SK-N-SH treated with all-trans-retinoic acid at 6 μM for 48 hours (cell line): ENCODE measurements around the gene MSX1.

Experiments
- ATAC-seq: fragments of 200-7000 bp; cut with Tn5 transposase; 3 replicates; pipeline ENCODE4 v1.9.1; 2020; ENCODE audit warnings: mild to moderate bottlenecking, moderate library complexity
- ARNTL ChIP-seq: fragments of 450-650 bp; formaldehyde crosslinking; IDR thresholded peaks from 2 replicates; pipeline ENCODE4 v1.5.0; 2020; ENCODE audit warnings: low read depth, mild to moderate bottlenecking, moderate library complexity, borderline replicate concordance
- BACH2 ChIP-seq: fragments of 250-450 bp; sonication (Bioruptor Pico); IDR thresholded peaks from 2 replicates; pipeline ENCODE4 v1.9.0; 2021; ENCODE audit warnings: mild to moderate bottlenecking, borderline replicate concordance
- CSDC2 ChIP-seq: fragments of 250-450 bp; sonication (Bioruptor Pico); IDR thresholded peaks from 2 replicates; pipeline ENCODE4 v1.5.0; 2020; ENCODE audit warnings: mild to moderate bottlenecking, moderate library complexity
- CSRNP3 ChIP-seq: fragments of 250-450 bp; sonication (Bioruptor Pico); IDR thresholded peaks from 2 replicates; pipeline ENCODE4 v1.5.1; 2021; ENCODE audit warnings: mild to moderate bottlenecking, moderate library complexity
- ESRRG ChIP-seq: fragments of 250-450 bp; sonication (Bioruptor Pico); IDR thresholded peaks from 2 replicates; pipeline ENCODE4 v1.6.1; 2021; ENCODE audit warnings: mild to moderate bottlenecking
- GLIS3 ChIP-seq: fragments of 250-450 bp; sonication (Bioruptor Pico); IDR thresholded peaks from 2 replicates; pipeline ENCODE4 v1.5.0; 2020; ENCODE audit warnings: mild to moderate bottlenecking, moderate library complexity
- ISL1 ChIP-seq: fragments of 250-450 bp; sonication (Bioruptor Pico); IDR thresholded peaks from 2 replicates; pipeline ENCODE4 v2.1.2; 2022; ENCODE audit warnings: mild to moderate bottlenecking, moderate library complexity
- OSR1 ChIP-seq: fragments of 250-450 bp; sonication (Bioruptor Pico); IDR thresholded peaks from 2 replicates; pipeline ENCODE4 v1.8.0; 2022; ENCODE audit warnings: moderate library complexity, mild to moderate bottlenecking, inconsistent platforms
- PATZ1 ChIP-seq: fragments of 250-450 bp; sonication (Bioruptor Pico); IDR thresholded peaks from 2 replicates; pipeline ENCODE4 v1.8.0; 2020; ENCODE audit warnings: mild to moderate bottlenecking, moderate library complexity, borderline replicate concordance
- POU6F1 ChIP-seq: fragments of 250-450 bp; sonication (Bioruptor Pico); IDR thresholded peaks from 2 replicates; pipeline ENCODE4 v1.8.0; 2021; ENCODE audit warnings: low read depth, mild to moderate bottlenecking, moderate library complexity, borderline replicate concordance
- PPARA ChIP-seq: fragments of 250-450 bp; sonication (Bioruptor Pico); IDR thresholded peaks from 2 replicates; pipeline ENCODE4 v1.5.0; 2020; ENCODE audit warnings: mild to moderate bottlenecking, borderline replicate concordance
- RARB ChIP-seq: fragments of 250-450 bp; sonication (Bioruptor Pico); IDR thresholded peaks from 2 replicates; pipeline ENCODE4 v1.8.0; 2021; ENCODE audit warnings: mild to moderate bottlenecking, moderate library complexity
- SNAI2 ChIP-seq: fragments of 250-450 bp; sonication (Bioruptor Pico); IDR thresholded peaks from 2 replicates; pipeline ENCODE4 v1.5.0; 2020; ENCODE audit warnings: mild to moderate bottlenecking, moderate library complexity
- TOX ChIP-seq: fragments of 250-450 bp; sonication (Bioruptor Pico); IDR thresholded peaks from 2 replicates; pipeline ENCODE4 v1.8.0; 2021; ENCODE audit warnings: mild to moderate bottlenecking, moderate library complexity, borderline replicate concordance
- ZC3H10 ChIP-seq: fragments of 250-450 bp; sonication (Bioruptor Pico); IDR thresholded peaks from 2 replicates; pipeline ENCODE4 v1.5.1; 2021; ENCODE audit warnings: mild to moderate bottlenecking, moderate library complexity
- ZFP30 ChIP-seq: fragments of 450-650 bp; formaldehyde crosslinking; IDR thresholded peaks from 2 replicates; pipeline ENCODE4 v1.5.0; 2022; ENCODE audit warnings: mild to moderate bottlenecking, moderate library complexity
- ZNF565 ChIP-seq: fragments of 450-650 bp; formaldehyde crosslinking; conservative IDR thresholded peaks from 2 replicates; pipeline ENCODE4 v1.5.0; 2020; ENCODE audit warnings: low read depth, mild to moderate bottlenecking, moderate library complexity
- ZNF70 ChIP-seq: fragments of 450-650 bp; formaldehyde crosslinking; IDR thresholded peaks from 2 replicates; pipeline ENCODE4 v1.5.0; 2020; ENCODE audit warnings: mild to moderate bottlenecking, moderate library complexity
- ZNF8 ChIP-seq: fragments of 450-650 bp; formaldehyde crosslinking; IDR thresholded peaks from 2 replicates; pipeline ENCODE4 v1.5.0; 2020; ENCODE audit warnings: mild to moderate bottlenecking, moderate library complexity

MSX1 gene

GRCh38 chr4:4853371-4853823 is 6.1 kb upstream of the MSX1 start:
- TF ChIP-seq ISL1 (CRISPR knock-in tag): no peak
- no peak for TF ChIP-seq PATZ1
- no peak for TF ChIP-seq BACH2 (CRISPR knock-in tag)
- TF ChIP-seq ZNF70 (CRISPR knock-in tag): no peak
- peak; percentile 6 for ATAC-seq

- ATAC-seq: no peak
- TF ChIP-seq ZNF565 (CRISPR knock-in tag): no peak
- no peak for TF ChIP-seq RARB (CRISPR knock-in tag)
- no peak for TF ChIP-seq ARNTL (CRISPR knock-in tag)
- no peak for TF ChIP-seq OSR1 (CRISPR knock-in tag)
- no peak for TF ChIP-seq CSDC2 (CRISPR knock-in tag)
- TF ChIP-seq ZNF70 (CRISPR knock-in tag): no peak
- TF ChIP-seq TOX: no peak
- no peak for TF ChIP-seq ZFP30
- no peak for TF ChIP-seq ISL1 (CRISPR knock-in tag)
- no peak for TF ChIP-seq BACH2 (CRISPR knock-in tag)
- no peak for TF ChIP-seq PATZ1
- TF ChIP-seq SNAI2 (CRISPR knock-in tag): no peak
- TF ChIP-seq GLIS3 (CRISPR knock-in tag): no peak
- TF ChIP-seq ESRRG (CRISPR knock-in tag): no peak
- TF ChIP-seq CSRNP3 (CRISPR knock-in tag): no peak
- TF ChIP-seq PPARA: no peak
- no peak for TF ChIP-seq POU6F1 (CRISPR knock-in tag)
- TF ChIP-seq ZC3H10 (CRISPR knock-in tag): no peak
Measured at GRCh38 chr4:4853921-4854648, 5.4 kb upstream of the MSX1 start.

- TF ChIP-seq OSR1 (CRISPR knock-in tag): no peak
- no peak for TF ChIP-seq ZNF565 (CRISPR knock-in tag)
- no peak for TF ChIP-seq PATZ1
- TF ChIP-seq ZC3H10 (CRISPR knock-in tag): no peak
- TF ChIP-seq ZNF8 (CRISPR knock-in tag): no peak
- no peak for TF ChIP-seq SNAI2 (CRISPR knock-in tag)
- TF ChIP-seq GLIS3 (CRISPR knock-in tag): no peak
- no peak for TF ChIP-seq ZFP30
- no peak for ATAC-seq
Measured at GRCh38 chr4:4854649-4855295, 4.7 kb upstream of the MSX1 start.
